SIG-M5 treated with dmso at 0.1 percent for 504 hours (cell line): ENCODE measurements around the gene SIX2.

ENCODE experiments used
- DNase-seq: peaks from one replicate; lab custom pipeline; 2025; ENCODE audit not compliant: unreplicated experiment; lab: John Stamatoyannopoulos, UW

SIX2 gene

DNA sequence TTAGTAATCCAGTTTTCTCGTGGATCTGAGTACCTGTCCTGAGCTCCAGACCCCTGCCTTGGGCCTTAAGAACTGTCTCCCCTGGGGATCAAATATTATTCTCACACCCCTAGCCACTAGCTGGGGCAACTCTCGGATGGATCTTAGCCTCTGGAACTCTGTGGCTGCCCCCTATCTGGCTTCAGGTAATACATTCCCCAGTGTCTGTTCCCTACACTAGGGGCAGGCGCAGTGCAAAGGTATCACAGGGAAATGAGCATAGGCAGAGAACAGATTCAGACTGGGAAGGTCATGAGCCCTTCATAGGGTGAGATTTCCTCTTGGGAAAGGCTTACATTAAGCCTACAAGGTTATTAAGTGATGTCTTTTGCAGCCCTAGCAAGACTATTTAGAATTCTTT, 11.2 kb upstream of the SIX2 start:
- DNase-seq, result no peak

DNA sequence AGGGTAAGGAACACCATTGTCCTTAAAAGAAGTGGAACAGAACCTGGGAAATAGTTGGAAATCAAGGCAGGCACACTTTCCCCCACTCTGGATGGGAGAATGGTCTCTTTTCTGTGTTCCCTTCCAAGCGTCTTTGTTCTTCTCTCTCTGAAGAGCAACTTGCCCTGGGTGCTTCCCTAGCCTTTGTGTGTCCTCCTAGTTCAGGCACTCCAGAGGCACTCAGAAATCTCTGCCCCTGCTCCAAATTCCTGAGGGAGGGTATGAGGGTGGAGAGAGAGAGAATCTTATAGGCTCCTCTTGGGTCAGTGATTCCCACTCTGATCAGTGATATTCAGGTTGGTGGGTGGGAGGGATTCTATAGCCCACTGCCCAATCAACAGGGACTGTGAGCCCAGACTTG, 8.8 kb upstream of the SIX2 start:
- DNase-seq, result no peak

DNA sequence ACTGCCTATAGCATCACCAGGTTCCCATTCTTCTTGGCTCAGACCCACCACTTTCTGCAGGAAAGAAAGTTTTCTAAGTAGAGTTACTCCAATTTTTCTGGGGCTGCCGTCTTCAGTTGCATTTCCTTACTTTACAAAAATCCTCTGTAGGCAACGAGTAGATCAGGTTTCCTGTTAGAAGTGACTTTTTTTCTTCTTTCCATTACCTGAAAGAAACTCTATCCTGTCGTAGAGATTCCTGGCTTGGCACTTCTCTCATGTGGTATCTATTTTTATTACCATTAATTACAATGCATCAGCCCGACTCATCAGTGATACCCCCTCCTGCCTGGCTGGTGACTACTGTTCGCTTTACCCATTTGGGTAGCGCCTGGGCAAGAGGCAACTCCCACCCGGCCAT, 5.6 kb upstream of the SIX2 start:
- DNase-seq, result no peak

DNA sequence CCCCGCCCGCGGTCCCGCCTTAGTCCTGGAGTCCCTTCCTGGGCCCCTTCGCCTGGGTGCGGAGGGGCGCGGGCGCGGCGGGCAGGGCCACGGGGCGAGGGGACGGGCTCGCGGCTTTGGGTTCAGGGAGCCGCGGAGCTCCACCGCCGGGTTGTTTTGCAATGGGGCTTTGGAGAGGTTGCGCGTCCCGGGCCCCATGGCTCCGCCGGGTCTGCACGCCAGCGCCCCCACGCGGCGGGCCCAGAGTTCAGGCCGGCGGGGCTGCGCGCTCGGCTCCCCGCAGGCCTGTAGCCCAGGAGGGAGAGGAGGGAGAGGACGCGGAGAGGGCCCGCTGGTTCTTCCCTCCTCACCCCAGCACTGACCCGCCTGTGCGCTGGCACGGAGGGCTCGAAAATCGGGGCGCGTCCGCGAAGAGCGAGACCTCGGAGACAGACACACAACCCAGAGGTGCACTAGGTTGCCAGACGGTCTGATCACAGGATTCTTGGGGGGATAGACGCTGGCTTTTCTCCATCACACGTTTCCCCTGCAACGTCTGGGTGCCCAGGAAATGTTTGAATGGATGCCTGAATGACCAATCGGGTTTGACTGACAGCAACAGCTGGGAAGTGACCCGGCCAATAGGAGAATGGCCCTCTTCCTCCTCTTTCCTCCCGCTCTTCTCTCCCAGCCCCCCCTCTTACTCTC, 4.9 kb upstream of the SIX2 start:
- peak; percentile 33 for DNase-seq

DNA sequence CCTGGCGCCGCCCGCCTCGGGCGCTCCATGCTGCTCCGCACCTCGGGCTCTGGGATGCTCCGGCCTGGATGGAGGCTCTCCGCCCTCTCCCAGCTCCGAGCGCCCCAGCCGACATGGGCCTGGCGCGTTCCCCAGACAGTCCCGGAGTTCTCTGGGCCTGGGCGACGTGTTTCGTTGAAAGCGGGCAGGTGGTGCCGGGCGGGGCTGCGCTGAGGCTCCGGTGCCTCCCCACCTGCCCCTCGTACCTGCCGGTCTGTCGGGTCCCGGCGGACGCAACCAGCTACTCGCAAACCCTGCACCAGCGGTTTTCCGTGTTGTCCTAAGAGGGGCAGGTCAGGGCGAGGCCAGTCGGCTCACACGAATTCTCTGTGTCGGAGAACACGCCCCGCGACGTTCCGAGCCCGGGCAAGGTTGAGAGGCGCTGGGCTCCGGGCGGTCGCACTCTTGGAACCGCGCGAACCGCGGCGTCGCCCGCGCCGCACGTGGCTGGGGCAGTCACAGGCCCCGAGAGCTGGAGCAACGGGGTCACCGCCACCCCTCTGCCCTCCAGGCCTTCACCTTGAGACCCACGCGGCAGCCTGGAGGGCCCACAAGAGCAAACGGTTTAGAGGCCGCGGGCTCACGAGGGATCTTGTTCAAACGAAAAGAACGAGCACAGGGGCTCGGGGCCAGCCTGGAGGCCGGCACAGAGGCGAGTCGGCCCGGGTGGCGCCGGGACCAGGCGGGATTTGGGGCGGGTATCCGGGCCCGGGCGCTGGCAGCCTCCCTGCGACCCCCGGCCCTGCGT, 4.2 kb upstream of the SIX2 start:
- DNase-seq, result no peak

DNA sequence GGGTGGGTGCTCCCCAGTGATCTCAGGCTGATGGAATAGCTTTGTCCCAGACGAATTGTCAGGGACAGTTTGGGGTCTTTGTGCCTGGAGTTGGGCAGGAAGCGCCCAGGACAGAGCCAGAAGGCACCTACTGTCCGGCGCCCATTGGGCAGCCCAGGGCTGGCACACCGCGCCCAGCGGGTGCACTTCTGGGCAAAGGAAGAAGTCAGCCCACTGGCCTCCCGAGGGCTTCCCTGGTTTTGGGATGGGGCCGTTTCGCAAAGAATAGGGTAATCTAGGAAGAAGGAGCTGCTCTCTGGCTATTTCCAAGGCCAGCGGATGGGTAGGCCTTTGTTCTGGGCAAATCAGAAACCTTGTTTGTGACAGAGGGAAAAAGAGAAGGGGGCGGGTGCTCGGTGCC, 3.5 kb upstream of the SIX2 start:
- no peak for DNase-seq

DNA sequence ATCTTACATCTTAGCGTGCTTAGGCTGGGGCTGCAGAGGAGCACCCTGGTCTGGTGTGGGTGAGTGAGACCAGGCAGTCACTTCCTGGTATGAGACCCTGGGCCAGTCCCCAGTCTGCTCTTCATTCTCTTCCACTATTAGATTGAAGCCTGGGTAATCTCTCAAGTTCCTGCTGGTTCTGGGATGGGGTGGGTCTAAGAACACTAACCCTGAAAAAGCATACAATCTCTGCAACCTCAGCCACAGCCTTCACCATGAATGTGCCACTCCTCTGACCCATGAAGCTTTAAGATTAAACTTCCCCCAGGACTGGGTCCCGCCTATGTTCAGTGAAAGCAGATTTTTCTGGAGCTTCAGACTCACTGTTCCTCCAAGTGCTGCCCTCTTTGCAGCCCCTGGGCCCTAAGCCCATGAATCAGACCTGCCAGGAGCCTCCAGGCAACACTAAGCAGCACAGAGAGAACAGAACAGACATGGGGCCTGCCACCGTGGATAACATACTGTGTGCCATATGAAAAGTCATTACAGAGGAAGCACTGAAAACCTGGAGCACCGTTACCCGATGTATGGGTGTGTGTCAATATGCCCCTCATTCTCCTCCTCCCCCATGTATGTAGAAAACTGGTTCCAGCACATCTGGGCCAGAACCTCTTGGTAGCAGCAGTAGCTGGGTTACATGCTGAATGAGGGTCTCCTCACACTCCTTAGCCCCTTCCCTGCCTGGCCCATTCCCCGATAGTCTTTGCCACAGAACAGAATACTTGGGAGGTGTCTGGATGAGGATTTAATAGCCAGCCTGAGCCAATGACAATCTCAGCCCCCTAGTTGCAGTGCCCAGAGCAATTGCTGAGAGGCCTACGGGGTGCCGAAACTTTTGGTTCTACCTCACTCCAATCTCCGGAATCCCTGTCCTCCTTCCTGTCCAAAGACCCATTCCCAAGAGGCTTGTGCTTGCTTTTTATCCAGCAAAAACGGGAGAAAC, 2.7 kb upstream of the SIX2 start:
- DNase-seq, result no peak

DNA sequence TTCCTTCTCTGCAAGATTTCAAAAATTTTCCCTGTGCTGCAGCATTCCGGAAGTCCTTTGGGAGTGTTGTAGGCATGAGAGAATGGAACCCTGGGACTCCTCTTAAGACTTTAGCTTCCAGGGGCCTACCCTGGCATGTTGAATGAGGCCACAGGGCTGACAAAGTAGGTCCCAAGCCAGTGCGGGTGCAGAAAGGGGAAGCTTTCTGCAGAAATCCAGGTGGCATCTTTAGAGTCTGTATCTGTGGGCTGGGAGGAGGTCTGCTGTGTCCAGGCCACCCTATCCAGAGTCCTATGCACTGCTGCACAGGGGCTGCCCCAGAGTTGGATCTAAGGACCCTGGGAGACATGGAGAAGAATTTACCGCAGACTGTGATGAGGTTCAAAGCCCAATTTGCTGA, 1.9 kb upstream of the SIX2 start:
- no peak for DNase-seq

DNA sequence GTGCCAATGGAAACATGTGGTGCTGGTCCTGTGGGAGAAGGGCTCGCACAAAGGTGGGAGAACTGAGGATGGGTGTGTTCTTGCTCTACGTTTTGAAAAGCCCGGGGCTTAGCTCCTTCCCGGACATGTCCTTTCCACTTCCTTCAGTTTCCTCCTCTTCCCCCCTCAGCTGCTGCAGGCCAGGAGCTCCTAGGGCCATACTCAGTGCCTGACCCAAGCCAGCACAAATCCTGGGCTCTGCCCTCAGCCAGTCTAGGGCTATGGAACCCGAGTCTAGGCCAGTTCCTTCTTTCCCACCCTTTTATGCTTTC, 1.4 kb upstream of the SIX2 start:
- no peak for DNase-seq

DNA sequence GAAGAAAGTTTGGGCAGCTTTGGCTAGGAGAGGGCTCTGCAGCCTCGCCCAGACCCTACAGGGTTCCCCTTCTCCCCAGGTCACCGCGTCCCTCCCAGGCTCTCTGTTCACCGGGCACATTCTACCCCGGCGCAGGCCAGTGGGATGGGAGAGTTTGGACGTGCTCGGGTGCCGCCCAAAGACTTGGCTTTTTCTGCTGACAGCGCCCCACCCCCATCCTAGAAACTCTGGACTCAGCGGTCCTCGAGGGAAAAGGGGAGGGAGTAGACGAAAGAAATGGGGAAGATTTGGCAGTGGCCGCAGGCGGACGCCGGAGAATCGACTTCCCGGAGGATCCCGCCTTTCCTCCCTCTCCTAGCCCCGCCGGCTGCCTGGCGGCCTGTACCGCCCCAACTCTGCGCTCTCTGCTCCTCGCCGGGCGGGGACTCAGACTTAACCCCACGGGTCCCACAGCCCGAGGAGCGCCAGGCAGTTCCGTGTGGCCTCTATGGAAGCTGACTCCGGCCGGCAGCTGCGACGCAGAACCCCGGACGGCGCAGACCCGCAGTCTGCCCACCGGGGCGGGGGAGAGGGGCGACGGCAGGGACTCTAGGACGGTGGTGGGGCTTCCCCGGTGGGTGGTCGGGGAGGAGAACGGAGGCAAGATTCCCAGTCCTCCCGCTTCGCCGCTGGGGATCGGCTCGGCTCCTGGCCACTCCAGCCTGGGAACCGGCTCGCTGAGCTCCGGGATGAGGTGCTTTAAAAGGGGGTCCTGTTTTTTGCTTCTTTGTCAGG, 863 bp upstream of the SIX2 start:
- DNase-seq, result no peak

DNA sequence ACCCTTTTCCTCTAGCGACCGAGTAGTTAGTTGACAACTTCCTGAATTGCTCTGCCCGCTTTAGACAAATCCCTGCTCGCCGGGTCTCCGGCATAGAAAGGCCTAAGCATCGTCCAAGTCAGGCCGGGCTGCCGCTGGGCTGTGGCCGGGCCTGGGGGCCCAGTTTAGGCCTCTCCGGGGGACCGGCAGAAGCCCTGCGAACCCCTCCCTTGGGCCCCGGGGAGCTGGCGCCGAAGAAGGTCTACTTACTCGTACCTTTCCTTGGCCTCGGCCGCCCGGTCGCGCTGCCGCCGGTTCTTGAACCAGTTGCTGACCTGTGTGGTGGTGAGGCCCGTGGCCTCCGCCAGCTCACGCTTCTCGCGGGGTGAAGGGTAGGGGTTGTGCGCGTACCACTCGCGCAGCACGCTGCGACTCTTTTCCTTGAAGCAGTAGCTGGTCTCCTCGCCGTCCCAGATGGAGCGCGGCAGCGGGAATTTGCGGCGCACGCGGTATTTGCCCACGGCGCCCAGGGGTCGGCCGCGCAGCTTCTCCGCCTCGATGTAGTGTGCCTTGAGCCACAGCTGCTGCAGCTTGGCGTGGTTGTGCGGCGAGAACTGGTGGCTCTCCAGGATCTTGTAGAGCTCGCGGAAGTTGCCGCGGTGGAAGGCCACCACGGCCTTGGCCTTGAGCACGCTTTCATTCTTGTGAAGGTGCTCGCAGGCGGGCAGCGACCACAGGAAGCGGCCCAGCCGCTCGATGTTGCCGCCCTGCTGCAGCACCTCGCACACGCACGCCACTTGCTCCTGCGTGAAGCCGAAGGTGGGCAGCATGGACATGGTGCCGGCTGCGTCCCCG, 739 bp downstream of the SIX2 start:
- no peak for DNase-seq

DNA sequence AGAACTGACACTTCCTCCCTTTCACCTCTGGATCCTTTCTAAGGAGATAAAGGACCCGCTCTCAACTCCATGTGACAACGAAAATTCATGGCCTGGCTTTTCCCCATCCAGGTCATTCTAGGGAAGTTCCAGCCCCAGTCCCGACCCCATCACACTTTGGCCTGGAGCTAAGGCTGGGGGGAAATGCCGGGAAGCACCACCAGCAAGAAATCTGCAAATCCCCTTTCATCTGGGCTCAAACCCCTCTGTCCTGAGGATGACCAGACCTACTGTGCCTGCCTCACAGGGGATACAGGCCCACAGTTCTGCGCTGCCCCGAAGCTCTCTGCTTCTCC, 1.3 kb downstream of the SIX2 start:
- no peak for DNase-seq

DNA sequence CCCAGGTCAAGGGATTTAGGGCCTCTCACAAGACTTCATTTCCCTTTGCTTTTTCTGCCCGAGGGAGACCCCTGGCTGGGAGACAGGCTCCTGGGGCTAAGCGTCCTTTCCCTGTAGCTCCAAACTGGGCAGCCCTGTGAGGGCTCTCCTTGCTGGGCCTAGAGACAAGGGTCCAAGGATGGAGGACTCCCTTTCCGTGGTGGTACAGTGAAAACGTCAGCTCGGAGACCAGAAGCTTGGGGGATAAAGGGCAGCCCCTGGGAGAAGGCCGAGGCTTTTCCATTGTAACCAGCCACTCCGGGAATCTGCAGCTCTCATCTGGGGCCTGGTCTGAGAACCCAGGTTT, 2.3 kb downstream of the SIX2 start:
- DNase-seq, result no peak

DNA sequence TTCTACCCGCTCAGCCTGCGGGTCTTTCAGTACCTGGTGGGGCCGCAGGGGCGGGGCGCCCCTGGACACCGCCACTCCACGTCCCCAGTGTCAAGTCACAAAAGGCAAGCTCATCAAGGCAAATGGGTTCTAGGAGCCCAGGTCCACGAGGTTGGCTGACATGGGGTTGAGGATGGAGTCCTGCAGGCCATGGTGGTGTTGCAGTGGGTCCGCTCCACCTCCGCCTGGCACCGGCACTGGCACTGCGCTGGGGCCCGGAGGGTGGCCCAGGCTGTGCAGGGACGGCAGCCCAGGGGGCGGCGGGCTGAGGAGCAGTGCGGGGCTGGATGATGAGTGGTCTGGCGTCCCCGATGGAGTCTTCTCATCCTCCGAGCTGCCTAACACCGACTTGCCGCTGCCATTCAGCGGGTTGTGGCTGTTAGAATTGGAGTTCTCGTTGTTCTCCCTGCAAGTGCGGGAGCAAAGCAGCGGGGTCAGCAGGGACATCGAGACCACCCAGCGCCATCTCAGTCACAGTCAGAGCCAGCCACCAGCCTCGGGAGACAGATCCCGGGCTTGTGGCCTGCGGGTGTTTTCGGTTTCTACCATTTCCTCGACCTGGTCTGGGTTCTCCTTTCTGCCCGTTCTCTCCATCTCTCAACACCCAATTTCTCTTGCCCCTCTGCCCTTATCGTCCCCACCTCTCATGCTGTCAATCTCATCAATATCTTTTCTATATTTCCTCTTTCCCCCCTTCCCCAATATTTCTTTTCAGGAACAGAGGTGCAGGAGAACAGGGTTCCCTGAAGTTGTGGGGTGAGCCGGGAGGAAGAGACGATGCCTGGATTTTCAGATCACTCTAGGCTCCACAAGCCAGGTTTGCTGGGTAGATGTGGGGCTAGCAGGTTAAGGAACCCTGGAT, 3.0 kb downstream of the SIX2 start:
- no peak for DNase-seq

DNA sequence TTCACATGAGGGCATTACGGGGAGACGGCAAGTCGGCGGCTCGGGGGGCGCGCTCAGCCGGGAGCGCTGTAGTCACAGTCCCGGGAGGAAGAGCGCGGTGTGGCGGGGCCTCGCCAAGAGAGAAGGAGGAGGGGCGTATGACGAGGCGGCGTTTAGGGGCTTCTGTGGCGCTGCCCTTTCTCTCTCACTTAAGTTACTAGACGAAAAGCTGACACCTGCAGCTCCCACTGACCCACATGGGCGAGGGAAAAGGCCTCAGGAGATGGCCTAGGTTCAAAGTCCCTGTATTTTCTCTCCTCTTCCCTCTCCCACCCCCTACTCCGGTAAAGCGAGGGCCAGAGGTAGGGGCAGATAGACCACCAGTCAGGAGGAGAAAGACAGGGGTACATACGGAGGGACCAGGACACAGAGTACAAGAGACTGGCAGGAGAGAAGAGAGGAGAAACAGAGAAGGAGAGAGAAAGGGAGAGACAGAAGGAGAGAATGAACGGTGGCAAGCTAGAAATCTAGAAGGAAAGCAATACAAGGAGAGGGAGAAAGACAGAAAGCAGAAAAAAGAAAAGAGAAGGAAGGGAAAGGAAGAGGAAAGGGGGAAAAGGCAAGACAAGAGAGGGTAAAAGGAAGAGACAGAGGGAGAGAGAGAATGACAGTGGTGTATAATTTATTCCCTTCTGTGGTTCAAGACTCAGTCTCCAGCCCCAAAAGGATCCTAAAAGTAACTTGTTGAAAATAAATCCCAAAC, 3.8 kb downstream of the SIX2 start:
- DNase-seq, result no peak

DNA sequence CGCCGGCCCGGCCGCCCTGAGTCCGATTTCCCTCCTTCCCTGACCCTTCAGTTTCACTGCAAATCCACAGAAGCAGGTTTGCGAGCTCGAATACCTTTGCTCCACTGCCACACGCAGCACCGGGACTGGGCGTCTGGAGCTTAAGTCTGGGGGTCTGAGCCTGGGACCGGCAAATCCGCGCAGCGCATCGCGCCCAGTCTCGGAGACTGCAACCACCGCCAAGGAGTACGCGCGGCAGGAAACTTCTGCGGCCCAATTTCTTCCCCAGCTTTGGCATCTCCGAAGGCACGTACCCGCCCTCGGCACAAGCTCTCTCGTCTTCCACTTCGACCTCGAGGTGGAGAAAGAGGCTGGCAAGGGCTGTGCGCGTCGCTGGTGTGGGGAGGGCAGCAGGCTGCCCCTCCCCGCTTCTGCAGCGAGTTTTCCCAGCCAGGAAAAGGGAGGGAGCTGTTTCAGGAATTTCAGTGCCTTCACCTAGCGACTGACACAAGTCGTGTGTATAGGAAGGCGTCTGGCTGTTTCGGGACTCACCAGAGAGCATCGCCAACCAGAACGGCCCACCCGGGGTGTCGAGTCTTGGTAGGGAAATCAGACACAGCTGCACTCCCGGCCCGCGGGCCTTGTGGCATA, 4.6 kb downstream of the SIX2 start:
- DNase-seq, result no peak

DNA sequence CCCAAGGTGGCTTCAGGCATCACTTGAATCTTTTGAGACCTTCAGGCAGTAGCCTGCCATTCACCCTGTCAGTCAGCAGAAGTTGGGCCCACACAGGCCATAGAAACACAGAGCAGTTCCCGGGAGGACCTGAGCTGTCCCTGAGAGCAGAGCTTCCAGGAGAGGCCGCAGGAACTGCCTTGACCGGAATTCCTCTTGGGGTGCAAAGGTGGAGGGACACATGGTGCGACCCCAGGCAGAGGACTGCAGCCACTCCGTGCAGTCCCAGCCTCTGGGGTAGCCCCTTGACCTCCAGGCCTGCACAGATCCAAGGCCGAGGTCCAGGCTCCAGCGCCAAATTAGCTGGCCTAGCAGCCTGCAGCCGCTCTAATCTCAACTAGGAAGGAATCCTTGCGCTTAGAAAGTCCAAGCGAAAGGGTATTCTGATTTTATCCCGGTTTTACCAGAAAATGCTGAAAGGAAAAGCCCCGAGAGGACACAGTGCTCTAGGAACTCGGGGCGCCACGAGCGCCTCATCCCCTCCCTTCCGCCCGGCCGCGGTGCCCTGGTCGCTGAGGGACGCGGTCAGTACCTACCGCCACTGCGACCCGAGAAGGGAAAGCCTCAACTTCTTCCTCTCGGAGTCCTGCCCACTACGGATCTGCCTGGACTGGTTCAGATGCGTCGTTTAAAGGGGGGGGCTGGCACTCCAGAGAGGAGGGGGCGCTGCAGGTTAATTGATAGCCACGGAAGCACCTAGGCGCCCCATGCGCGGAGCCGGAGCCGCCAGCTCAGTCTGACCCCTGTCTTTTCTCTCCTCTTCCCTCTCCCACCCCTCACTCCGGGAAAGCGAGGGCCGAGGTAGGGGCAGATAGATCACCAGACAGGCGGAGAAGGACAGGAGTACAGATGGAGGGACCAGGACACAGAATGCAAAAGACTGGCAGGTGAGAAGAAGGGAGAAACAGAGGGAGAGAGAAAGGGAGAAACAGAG, 5.4 kb downstream of the SIX2 start:
- no peak for DNase-seq
